H9 (cell line): ENCODE measurements around the gene RGS6. TPM values are rescaled to one million over a fixed set of nuclear protein-coding genes. Genes with fewer than 3 reads are reported as not detected.

ENCODE experiments used
- DNase-seq: peaks from one replicate; pipeline ENCODE4 v3.0.0-alpha.2; 2017
- H2AFZ ChIP-seq: one replicate; pipeline ENCODE4 v1.6.1; 2013; ENCODE audit warnings: mild to moderate bottlenecking, low read length, control low read depth, moderate library complexity
- H2AK5ac ChIP-seq: 2 replicates; pipeline ENCODE4 v1.6.1; 2013; ENCODE audit warnings: low read length, control low read depth, mixed read lengths; ENCODE audit not compliant: insufficient read length
- H2BK120ac ChIP-seq: one replicate; pipeline ENCODE4 v1.6.1; 2013; ENCODE audit warnings: low read depth, mild to moderate bottlenecking, low read length, control low read depth, inconsistent platforms; ENCODE audit not compliant: poor library complexity, severe bottlenecking
- H2BK12ac ChIP-seq: 2 replicates; pipeline ENCODE4 v1.6.1; 2013; ENCODE audit warnings: low read length, control low read depth, mixed read lengths, low read depth; ENCODE audit not compliant: insufficient read length
- H2BK15ac ChIP-seq: 2 replicates; pipeline ENCODE4 v1.6.1; 2013; ENCODE audit warnings: low read depth, low read length, control low read depth
- H2BK20ac ChIP-seq: one replicate; pipeline ENCODE4 v1.6.1; 2013; ENCODE audit warnings: low read depth, mild to moderate bottlenecking, low read length, control low read depth, inconsistent platforms; ENCODE audit not compliant: poor library complexity, severe bottlenecking
- H2BK5ac ChIP-seq: 2 replicates; pipeline ENCODE4 v1.6.1; 2013; ENCODE audit warnings: low read length, control low read depth, mixed read lengths; ENCODE audit not compliant: insufficient read length
- H3K14ac ChIP-seq: 2 replicates; pipeline ENCODE4 v1.6.1; 2013; ENCODE audit warnings: low read length, control low read depth; ENCODE audit not compliant: insufficient read depth
- H3K18ac ChIP-seq: 2 replicates; pipeline ENCODE4 v1.6.1; 2013; ENCODE audit warnings: low read depth, mild to moderate bottlenecking, mixed read lengths, low read length, control low read depth; ENCODE audit not compliant: insufficient read length
- H3K23ac ChIP-seq: 2 replicates; pipeline ENCODE4 v1.6.1; 2013; ENCODE audit warnings: low read length, control low read depth, mixed read lengths, low read depth; ENCODE audit not compliant: insufficient read length
- H3K23me2 ChIP-seq: 2 replicates; pipeline ENCODE4 v1.6.1; 2013; ENCODE audit warnings: low read depth, mild to moderate bottlenecking, mixed read lengths, low read length, control low read depth; ENCODE audit not compliant: insufficient read length, poor library complexity, severe bottlenecking
- H3K27ac ChIP-seq: 2 replicates; pipeline ENCODE4 v1.5.1; 2013; ENCODE audit warnings: low read length, control low read depth, mixed read lengths, low read depth; ENCODE audit not compliant: insufficient read length
- H3K27me3 ChIP-seq: 2 replicates; pipeline ENCODE4 v1.6.1; 2013; ENCODE audit warnings: low read length, control low read depth, inconsistent platforms; ENCODE audit not compliant: insufficient read depth
- H3K4ac ChIP-seq: 2 replicates; pipeline ENCODE4 v1.6.1; 2013; ENCODE audit warnings: low read depth, mild to moderate bottlenecking, control low read depth, inconsistent platforms, low read length, moderate library complexity
- H3K4me1 ChIP-seq: 2 replicates; pipeline ENCODE4 v1.6.1; 2013; ENCODE audit warnings: low read length, control low read depth, inconsistent platforms; ENCODE audit not compliant: insufficient read depth
- H3K4me2 ChIP-seq: 2 replicates; pipeline ENCODE4 v1.6.1; 2013; ENCODE audit warnings: low read length, control low read depth, mixed read lengths; ENCODE audit not compliant: insufficient read length, insufficient read depth
- H3K56ac ChIP-seq: 2 replicates; pipeline ENCODE4 v1.6.1; 2013; ENCODE audit warnings: low read depth, mild to moderate bottlenecking, mixed read lengths, low read length, control low read depth; ENCODE audit not compliant: insufficient read length
- H3K79me1 ChIP-seq: 2 replicates; pipeline ENCODE4 v1.6.1; 2013; ENCODE audit warnings: low read depth, mild to moderate bottlenecking, moderate library complexity, low read length, control low read depth, inconsistent platforms; ENCODE audit not compliant: insufficient read depth, poor library complexity, severe bottlenecking
- H3K79me2 ChIP-seq: 2 replicates; pipeline ENCODE4 v1.6.1; 2013; ENCODE audit warnings: low read length, control low read depth, inconsistent platforms; ENCODE audit not compliant: insufficient read depth
- H3K9ac ChIP-seq: 2 replicates; pipeline ENCODE4 v1.6.1; 2013; ENCODE audit warnings: low read length, control low read depth, mixed read lengths; ENCODE audit not compliant: insufficient read length; ENCODE audit errors: extremely low read depth
- H3K9me3 ChIP-seq: one replicate; pipeline ENCODE4 v1.6.1; 2013; ENCODE audit warnings: low read depth, low read length, inconsistent platforms; ENCODE audit not compliant: control insufficient read depth
- H3T11ph ChIP-seq: one replicate; pipeline ENCODE4 v1.6.1; 2013; ENCODE audit warnings: mild to moderate bottlenecking, low read length, control low read depth, inconsistent platforms
- H4K20me1 ChIP-seq: one replicate; pipeline ENCODE4 v1.6.1; 2013; ENCODE audit not compliant: control insufficient read depth, insufficient read length, insufficient read depth
- H4K5ac ChIP-seq: 2 replicates; pipeline ENCODE4 v1.6.1; 2013; ENCODE audit warnings: low read depth, mild to moderate bottlenecking, mixed read lengths, low read length, control low read depth; ENCODE audit not compliant: insufficient read length
- H4K8ac ChIP-seq: replicated peaks from 2 replicates; pipeline ENCODE4 v1.6.1; 2013; ENCODE audit warnings: low read length, control low read depth, mixed read lengths, low read depth; ENCODE audit not compliant: insufficient read length
- H4K91ac ChIP-seq: 2 replicates; pipeline ENCODE4 v1.6.1; 2013; ENCODE audit warnings: low read depth, mild to moderate bottlenecking, moderate library complexity, mixed read lengths, low read length, control low read depth; ENCODE audit not compliant: insufficient read length
- H3K27ac Mint-ChIP-seq, 3 experiments: 2 replicates in 2 of 3; 3 replicates in 1 of 3; pipeline ENCODE4 v1.8.0; 2020 to 2021; ENCODE audit warnings: mixed read lengths in 3 of 3, mild to moderate bottlenecking in 1 of 3, moderate library complexity in 1 of 3
- H3K27me3 Mint-ChIP-seq: 2 replicates; pipeline ENCODE4 v1.8.0; 2021; ENCODE audit warnings: low read depth, mild to moderate bottlenecking, moderate library complexity, mixed read lengths
- H3K36me3 Mint-ChIP-seq, 3 experiments: 2 replicates in 2 of 3; 3 replicates in 1 of 3; pipeline ENCODE4 v1.8.0; 2020 to 2021; ENCODE audit warnings: low read depth in 3 of 3, mixed read lengths in 3 of 3; ENCODE audit not compliant: insufficient read depth in 1 of 3
- H3K4me1 Mint-ChIP-seq, 2 experiments: 2 replicates each; pipeline ENCODE4 v1.8.0; 2020; ENCODE audit warnings: mixed read lengths in 2 of 2
- H3K4me3 Mint-ChIP-seq, 2 experiments: 2 replicates in 1 of 2; 3 replicates in 1 of 2; pipeline ENCODE4 v1.8.0; 2020 to 2021; ENCODE audit warnings: mild to moderate bottlenecking in 2 of 2, mixed read lengths in 2 of 2, moderate library complexity in 1 of 2
- H3K9me3 Mint-ChIP-seq, 2 experiments: 2 replicates in 1 of 2; 3 replicates in 1 of 2; pipeline ENCODE4 v1.8.0; 2020; ENCODE audit warnings: mild to moderate bottlenecking in 2 of 2, mixed read lengths in 2 of 2, moderate library complexity in 1 of 2
- CTCF ChIP-seq: fragments of 200-600 bp; sonication (generic); conservative IDR thresholded peaks from 3 replicates; pipeline ENCODE4 v1.8.0; 2021; ENCODE audit warnings: antibody characterized with exemption, mild to moderate bottlenecking
- total RNA-seq: library from RNA; stranded (reverse); gene quantifications from 2 replicates; pipeline ENCODE4 v1.2.1, GENCODE V29; 2021

Gene RGS6
- total RNA-seq, 1 experiment from 2014 or later: 3.0 TPM

- Histone ChIP-seq H3K4me2 (no peak overlapping the region), H3K4ac (no peak overlapping the region), H3K23me2 (no peaks in the 10 kb centered on the region), H3K79me2 (no peaks in the 10 kb centered on the region), H3K79me1 (no peaks in the 10 kb centered on the region), H4K5ac (no peak overlapping the region), H2BK120ac (no peak overlapping the region), H3T11ph (no peak overlapping the region), H4K20me1 (no peaks in the 10 kb centered on the region), H4K91ac (no peak overlapping the region), H4K8ac (no peak overlapping the region), H3K56ac (no peak overlapping the region), H2AK5ac (no peak overlapping the region), H3K27ac (no peak overlapping the region), H3K14ac (no peak overlapping the region), H2BK15ac (no peak overlapping the region), H2BK20ac (no peak overlapping the region), H3K4me1 (no peaks in the 10 kb centered on the region), H3K27me3 (no peaks in the 10 kb centered on the region), H2BK5ac (no peak overlapping the region), H3K9ac (no peak overlapping the region), H3K18ac (no peak overlapping the region), H3K23ac (no peak overlapping the region), H2BK12ac (no peak overlapping the region), H2AFZ (no peak overlapping the region), H3K9me3 (no peaks in the 10 kb centered on the region)
- Mint-ChIP-seq H3K9me3 (peaks cover 0 to 3% of the 10 kb centered on the region in 2 experiments; a peak in 1 of 5 replicates), H3K4me1 (no peaks in the 10 kb centered on the region), H3K36me3 (peaks cover 0 to 4% (median 0%) of the 10 kb centered on the region in 3 experiments; a peak in 1 of 7 replicates), H3K4me3 (no peak overlapping the region), H3K27me3 (no peaks in the 10 kb centered on the region), H3K27ac (no peak overlapping the region)
- no peak for TF ChIP-seq CTCF
- DNase-seq: no peak
Measured at GRCh38 chr14:72017290-72017689, 85.1 kb downstream of the RGS6 start.
